Stimulated activated CD4-positive, alpha-beta T cell treated with anti-CD3 and anti-CD28 coated beads, Interleukin-2, amount 100 ng/mL, for 4 hours (primary cell): Measurements from ENCODE around the gene BNIP5.
"Not testable (repeated sequence)": the region's sequence is repeated elsewhere in the genome, so short reads cannot be mapped to it uniquely, and the experiment has no call there.

Source experiments
- DNase-seq: peaks from one replicate; pipeline ENCODE4 v3.0.0-alpha.2; 2020; ENCODE audit warnings: low read depth

BNIP5 gene

GRCh38 chr6:36367743-36368142, 31.1 kb upstream of the BNIP5 start:
- no peak for DNase-seq

GRCh38 chr6:36364669-36365479, 28.2 kb upstream of the BNIP5 start:
- DNase-seq: no peak

GRCh38 chr6:36364061-36364635, 27.5 kb upstream of the BNIP5 start:
- DNase-seq: not testable (repeated sequence)

GRCh38 chr6:36363371-36363752, 26.7 kb upstream of the BNIP5 start:
- not testable (repeated sequence) for DNase-seq

- no peak for DNase-seq
These were observed 26.1 kb upstream of the BNIP5 start for GRCh38 chr6:36362551-36363370.

GRCh38 chr6:36361071-36361470, 24.4 kb upstream of the BNIP5 start:
- no peak for DNase-seq

GRCh38 chr6:36360241-36361054, 23.8 kb upstream of the BNIP5 start:
- peak; percentile 50 for DNase-seq

- DNase-seq: no peak
These were observed 21.7 kb upstream of the BNIP5 start for GRCh38 chr6:36358226-36358915.

- DNase-seq: no peak
These were observed 21.2 kb upstream of the BNIP5 start for GRCh38 chr6:36357872-36358225.

- DNase-seq: no peak
These were observed 19.1 kb upstream of the BNIP5 start for GRCh38 chr6:36355819-36356218.

GRCh38 chr6:36353411-36353915, 16.8 kb upstream of the BNIP5 start:
- DNase-seq: no peak

- DNase-seq: no peak
These were observed 15.9 kb upstream of the BNIP5 start for GRCh38 chr6:36352477-36353157.

- DNase-seq: no peak
These were observed 14.2 kb upstream of the BNIP5 start for GRCh38 chr6:36350681-36351571.

- no peak for DNase-seq
These were observed 13.4 kb upstream of the BNIP5 start for GRCh38 chr6:36350082-36350481.

- DNase-seq: no peak
These were observed 12.6 kb upstream of the BNIP5 start for GRCh38 chr6:36349240-36349639.

- DNase-seq: no peak
These were observed 10.9 kb upstream of the BNIP5 start for GRCh38 chr6:36347621-36348020.

- no peak for DNase-seq
These were observed 10.0 kb upstream of the BNIP5 start for GRCh38 chr6:36346486-36347273.

- DNase-seq: no peak
These were observed 9.2 kb upstream of the BNIP5 start for GRCh38 chr6:36345681-36346466.
